ENCODE measurements around the gene ATP11B.

- TF ChIP-seq CTCF (IDR thresholded peaks at IDR 0.05) (no peak), POLR2A (IDR thresholded peaks at IDR 0.05) (no peak)
Observed at GRCh38 chr3:182941719-182942118, 148.4 kb downstream of the ATP11B start.
